Measurements from ENCODE around the gene ALDH18A1.
A peak's percentile ranks its signal among the peaks of the same experiment; 100 is the strongest.

Gene ALDH18A1

DNA sequence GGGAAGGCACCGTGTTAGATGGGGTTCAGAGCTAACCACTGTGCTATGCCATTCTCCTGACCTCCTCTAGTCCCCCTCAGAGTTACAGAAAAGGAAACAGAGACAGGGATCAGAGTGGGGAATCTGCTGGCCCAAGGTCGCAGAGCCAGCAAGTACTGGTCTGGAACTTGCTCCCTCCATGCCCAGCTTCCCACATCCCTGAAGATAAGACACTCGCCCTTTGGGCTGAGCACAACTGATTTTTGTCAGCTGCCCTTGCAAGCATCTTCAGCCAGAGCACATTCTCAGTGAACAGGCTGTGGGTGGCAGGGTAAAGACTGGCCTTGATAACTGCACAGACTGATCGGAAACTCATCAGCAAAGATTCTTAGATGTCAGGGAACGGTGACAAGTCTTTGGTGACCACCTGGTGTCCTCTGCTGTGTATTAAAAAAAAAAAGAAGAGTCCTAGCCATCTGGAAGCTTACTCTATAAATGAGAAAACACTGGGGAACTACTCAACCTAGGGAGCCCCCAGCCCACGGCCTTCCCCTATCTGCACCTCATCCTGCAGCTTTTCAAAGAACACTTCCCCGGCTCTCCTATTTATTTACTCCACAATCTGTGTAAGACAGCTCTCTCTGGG, 94.1 kb downstream of the ALDH18A1 start:
- TF ChIP-seq, protein P1, sequence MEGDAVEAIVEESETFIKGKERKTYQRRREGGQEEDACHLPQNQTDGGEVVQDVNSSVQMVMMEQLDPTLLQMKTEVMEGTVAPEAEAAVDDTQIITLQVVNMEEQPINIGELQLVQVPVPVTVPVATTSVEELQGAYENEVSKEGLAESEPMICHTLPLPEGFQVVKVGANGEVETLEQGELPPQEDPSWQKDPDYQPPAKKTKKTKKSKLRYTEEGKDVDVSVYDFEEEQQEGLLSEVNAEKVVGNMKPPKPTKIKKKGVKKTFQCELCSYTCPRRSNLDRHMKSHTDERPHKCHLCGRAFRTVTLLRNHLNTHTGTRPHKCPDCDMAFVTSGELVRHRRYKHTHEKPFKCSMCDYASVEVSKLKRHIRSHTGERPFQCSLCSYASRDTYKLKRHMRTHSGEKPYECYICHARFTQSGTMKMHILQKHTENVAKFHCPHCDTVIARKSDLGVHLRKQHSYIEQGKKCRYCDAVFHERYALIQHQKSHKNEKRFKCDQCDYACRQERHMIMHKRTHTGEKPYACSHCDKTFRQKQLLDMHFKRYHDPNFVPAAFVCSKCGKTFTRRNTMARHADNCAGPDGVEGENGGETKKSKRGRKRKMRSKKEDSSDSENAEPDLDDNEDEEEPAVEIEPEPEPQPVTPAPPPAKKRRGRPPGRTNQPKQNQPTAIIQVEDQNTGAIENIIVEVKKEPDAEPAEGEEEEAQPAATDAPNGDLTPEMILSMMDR (IDR thresholded peaks at IDR 0.05; ENCODE audit: low read depth, low read length): no peak
- no peak overlapping the region for H3K4me3 ChIP-seq (ENCODE audit: low read depth, low read length)

DNA sequence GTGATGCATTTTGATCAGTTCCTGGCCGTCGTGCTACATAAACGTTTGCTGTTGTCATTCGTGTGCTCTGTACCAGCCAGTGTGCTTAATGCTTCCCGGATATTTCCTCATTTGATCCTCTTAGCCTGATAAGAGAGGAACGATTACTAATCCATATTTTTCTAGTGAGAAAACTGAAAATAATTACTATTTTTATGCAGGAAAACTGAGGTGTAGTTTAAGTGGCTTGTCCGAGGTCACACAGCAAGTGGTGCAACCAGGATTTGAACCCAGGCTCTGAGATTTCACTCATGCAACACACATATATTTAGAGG, 94.7 kb downstream of the ALDH18A1 start:
- peak overlapping the region; percentile 34; the same call in 1 of the 2 replicates for H3K4me3 ChIP-seq (ENCODE audit: low read depth, low read length)
- TF ChIP-seq, protein P1 (IDR thresholded peaks at IDR 0.05; ENCODE audit: low read depth, low read length): no peak

DNA sequence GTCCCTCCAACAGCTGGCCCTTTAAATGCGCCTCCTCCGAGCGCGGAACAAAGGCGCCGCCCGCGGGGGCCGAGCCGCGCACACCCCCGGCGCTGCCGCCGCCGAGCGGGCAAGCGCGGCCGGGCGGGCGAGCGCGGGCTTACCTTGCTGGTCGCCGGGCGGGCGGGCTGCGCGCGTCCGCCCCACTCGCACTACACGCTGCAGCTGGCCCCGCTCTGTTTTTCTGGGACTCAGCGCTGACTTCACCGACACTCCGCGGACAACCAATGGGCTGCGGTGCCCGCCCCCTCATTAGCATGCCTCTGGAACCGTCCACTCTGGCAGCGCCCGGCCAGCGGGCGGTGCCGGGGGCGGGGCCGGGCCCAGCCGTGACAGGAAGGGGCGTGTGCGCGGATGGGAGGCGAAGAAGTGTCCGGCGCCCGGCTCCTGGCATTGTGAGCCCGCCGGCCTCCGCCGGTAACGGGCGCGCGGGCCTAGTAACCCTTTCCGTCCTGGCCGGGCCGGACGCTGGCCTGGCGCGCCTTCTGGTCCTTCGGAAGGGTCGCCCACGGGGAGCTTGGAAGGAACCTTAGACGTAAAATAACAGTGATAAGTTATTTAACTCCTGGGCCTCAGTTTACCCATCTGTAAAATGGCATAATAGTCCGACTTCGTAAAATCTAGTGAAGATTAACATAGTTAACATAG, 95.2 kb downstream of the ALDH18A1 start, which contains the start of gene SORBS1:
SORBS1 (minus strand) TSS at position 195 of the 687 bp plus-strand sequence. CDS start 120,236 bp downstream, outside the sequence.
- TF ChIP-seq, protein P1 (IDR thresholded peaks at IDR 0.05; ENCODE audit: low read depth, low read length): no peak
- H3K4me3 ChIP-seq (ENCODE audit: low read depth, low read length): peak within 1 kb of the TSS; percentile 77

GRCh38 chr10:95560278-95561176, 96.0 kb downstream of the ALDH18A1 start:
- peak overlapping the region; percentile 77 for H3K4me3 ChIP-seq (ENCODE audit: low read depth, low read length)
- TF ChIP-seq, protein P1 (IDR thresholded peaks at IDR 0.05; ENCODE audit: low read depth, low read length): no peak

DNA sequence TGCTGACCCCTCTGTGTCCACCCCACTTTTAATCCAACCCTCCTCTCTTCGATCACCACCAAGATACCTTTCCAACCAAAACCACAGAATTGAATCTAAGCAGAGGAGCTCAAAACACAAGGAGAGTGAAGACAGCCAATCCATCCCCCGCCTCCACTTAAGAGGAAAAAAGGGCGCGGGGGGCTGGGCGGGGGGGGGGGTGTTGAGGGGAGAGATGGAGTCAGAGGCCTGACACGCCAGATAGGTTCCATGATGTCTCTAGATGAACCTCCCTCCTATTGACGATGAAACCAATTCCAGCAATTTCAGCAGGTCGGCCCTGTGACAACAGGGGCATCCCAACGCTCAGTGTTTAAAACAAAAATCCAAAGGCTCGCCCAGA, 96.6 kb downstream of the ALDH18A1 start:
- TF ChIP-seq, protein P1 (IDR thresholded peaks at IDR 0.05; ENCODE audit: low read depth, low read length): no peak
- H3K4me3 ChIP-seq (ENCODE audit: low read depth, low read length): no peak overlapping the region

GRCh38 chr10:95559471-95559870, 97.0 kb downstream of the ALDH18A1 start:
- TF ChIP-seq, protein P1 (IDR thresholded peaks at IDR 0.05; ENCODE audit: low read depth, low read length): no peak
- H3K4me3 ChIP-seq (ENCODE audit: low read depth, low read length): no peak overlapping the region

All from WI38 (cell line).